Fibroblast of skin of left quadriceps (primary cell): ENCODE measurements around the gene CCDC187.

Source experiments
- DNase-seq, 2 experiments: peaks; one replicate each; pipeline ENCODE4 v3.0.0-alpha.2; 2013; ENCODE audit warnings: low read depth in 2 of 2

Gene CCDC187

GRCh38 chr9:136311051-136312008, 7.4 kb upstream of the CCDC187 start:
- DNase-seq = no peak

GRCh38 chr9:136310273-136311030, 6.6 kb upstream of the CCDC187 start:
- no peak for DNase-seq

- no peak for DNase-seq
Observed at GRCh38 chr9:136309806-136310220, 5.9 kb upstream of the CCDC187 start.

- no peak for DNase-seq
Observed at GRCh38 chr9:136309101-136309801, 5.4 kb upstream of the CCDC187 start.

- DNase-seq = no peak
Observed at GRCh38 chr9:136308702-136309053, 4.8 kb upstream of the CCDC187 start.

GRCh38 chr9:136308006-136308701, 4.3 kb upstream of the CCDC187 start:
- DNase-seq = no peak

GRCh38 chr9:136307215-136307750, 3.4 kb upstream of the CCDC187 start:
- no peak for DNase-seq

GRCh38 chr9:136306211-136307208, 2.6 kb upstream of the CCDC187 start:
- no peak for DNase-seq

GRCh38 chr9:136305804-136306203, 1.9 kb upstream of the CCDC187 start:
- no peak for DNase-seq

- DNase-seq = no peak
Observed at GRCh38 chr9:136304981-136305380, 1.1 kb upstream of the CCDC187 start.

- no peak for DNase-seq
Observed at GRCh38 chr9:136304456-136304855, 562 bp upstream of the CCDC187 start.

- DNase-seq = no peak
Observed at GRCh38 chr9:136303066-136303824, 649 bp downstream of the CCDC187 start.

- no peak for DNase-seq
Observed at GRCh38 chr9:136302527-136302926, 1.4 kb downstream of the CCDC187 start.

- no peak for DNase-seq
Observed at GRCh38 chr9:136300866-136301265, 3.0 kb downstream of the CCDC187 start.

- no peak for DNase-seq
Observed at GRCh38 chr9:136300016-136300545, 3.8 kb downstream of the CCDC187 start.

GRCh38 chr9:136299541-136299940, 4.4 kb downstream of the CCDC187 start:
- DNase-seq = no peak

- no peak for DNase-seq
Observed at GRCh38 chr9:136299116-136299515, 4.8 kb downstream of the CCDC187 start.

- no peak for DNase-seq
Observed at GRCh38 chr9:136297766-136298735, 5.8 kb downstream of the CCDC187 start.
